HG03039 (cell line): ENCODE results near the gene CHD9.
"Not testable (repeated sequence)": the region's sequence is repeated elsewhere in the genome, so short reads cannot be mapped to it uniquely, and the experiment has no call there.

Source experiments
- ATAC-seq: cut with Tn5 transposase; IDR thresholded peaks from one replicate; pipeline ENCODE4 v1.9.1; 2021; ENCODE audit warnings: mild to moderate bottlenecking, moderate library complexity; ENCODE audit not compliant: unreplicated experiment

The CHD9 gene

GRCh38 chr16:53069772-53070171 lies 15.0 kb downstream of the CHD9 start:
- ATAC-seq: no peak

DNA sequence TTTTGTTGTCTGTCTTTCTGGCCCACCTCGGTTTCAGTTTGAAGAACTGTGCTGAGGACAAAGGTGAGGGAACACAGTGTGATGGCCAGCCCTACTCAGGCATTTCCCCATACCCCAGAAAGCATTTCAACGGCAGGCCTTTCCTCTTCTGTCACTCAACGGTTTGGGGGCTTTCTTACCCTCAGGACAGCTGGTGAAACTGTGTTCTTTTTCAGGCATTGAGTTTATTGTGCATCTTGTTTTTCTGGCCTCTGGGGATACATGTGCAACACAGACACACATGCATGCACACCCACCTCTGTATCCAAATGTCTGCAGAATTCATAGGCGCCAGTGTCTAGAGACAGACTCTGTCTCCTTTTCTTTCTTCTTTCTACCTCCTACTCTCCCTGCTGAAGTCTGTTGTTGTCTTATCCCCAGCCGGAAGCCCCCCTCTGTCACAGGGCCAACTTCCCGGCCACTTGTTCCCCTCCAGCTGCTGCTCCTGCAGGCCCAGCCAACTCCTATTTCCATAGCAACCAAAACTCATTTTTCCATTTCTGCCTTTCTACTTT lies 17.0 kb downstream of the CHD9 start:
- peak; percentile 58 for ATAC-seq

GRCh38 chr16:53073022-53073421 lies 18.2 kb downstream of the CHD9 start:
- ATAC-seq: no peak

DNA sequence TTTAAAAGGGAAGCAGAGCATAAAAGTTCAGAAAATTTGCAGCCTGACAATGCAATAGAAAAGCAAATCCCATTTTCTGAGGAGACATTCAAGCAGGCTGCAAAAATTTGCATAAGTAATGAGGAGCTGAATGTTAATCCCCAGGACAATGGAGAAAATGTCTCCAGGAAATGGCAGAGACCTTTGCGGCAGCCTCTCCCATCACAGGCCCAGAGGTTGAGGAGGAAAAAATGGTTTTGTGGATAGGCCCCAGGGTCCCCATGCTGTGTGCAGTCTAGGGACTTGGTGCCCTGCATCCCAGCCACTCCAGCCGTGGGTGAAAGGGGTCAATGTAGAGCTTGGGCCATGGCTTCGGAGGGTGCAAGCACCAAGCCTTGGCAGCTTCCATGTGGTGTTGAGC lies 19.5 kb downstream of the CHD9 start:
- ATAC-seq: not testable (repeated sequence)

DNA sequence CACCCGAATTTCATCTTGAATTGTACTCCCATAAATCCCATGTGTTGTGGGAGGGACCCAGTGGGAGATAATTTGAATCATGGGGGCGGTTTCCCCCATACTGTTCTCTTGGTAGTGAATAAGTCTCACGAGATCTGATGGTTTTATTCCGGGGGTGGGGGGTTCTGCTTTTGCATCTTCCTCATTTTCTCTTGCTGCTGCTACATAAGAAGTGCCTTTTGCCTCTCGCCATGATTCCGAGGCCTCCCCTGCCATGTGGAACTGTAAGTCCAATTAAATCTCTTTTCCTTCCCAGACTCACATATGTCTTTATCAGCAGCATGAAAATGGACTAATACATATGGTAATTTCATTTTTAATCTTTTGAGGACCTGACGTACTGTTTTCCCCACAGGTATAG lies 20.7 kb downstream of the CHD9 start:
- not testable (repeated sequence) for ATAC-seq

- no peak for ATAC-seq
These were observed 23.5 kb downstream of the CHD9 start for GRCh38 chr16:53078247-53078646.

DNA sequence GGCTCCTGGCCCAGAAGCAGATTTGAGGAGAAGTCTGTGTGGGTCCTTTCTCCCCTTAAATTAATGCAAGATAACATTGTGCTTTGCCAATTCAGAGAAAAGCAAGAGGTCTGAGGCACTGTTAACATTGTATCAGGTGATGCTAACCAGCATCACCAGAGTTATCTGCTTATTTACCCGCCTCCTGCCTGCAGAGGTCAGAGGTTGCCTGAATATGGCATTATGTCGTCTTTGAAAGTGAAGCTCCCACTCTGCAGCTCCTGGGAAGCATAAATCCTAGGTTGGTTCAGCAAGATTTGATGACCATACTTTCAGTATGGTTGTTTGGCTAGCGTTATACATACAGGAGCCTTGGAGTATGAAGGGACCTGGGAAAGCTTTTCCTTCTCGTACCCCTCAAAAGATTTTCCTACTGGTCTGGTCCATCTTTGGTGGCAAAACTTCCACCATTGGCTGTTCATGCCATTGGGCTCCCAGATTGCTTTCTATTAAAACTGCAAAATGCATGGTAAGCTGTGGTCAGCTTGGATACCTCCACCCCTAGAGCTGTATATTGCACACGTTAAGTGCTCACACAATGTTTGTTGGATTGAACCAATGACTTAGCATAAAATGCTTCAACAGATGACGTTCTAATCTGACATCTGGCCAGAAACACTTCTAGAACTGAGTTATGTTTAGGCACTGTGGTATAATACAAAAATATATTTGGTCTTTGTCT lies 24.1 kb downstream of the CHD9 start:
- ATAC-seq: no peak

- no peak for ATAC-seq
These were observed 25.7 kb downstream of the CHD9 start for GRCh38 chr16:53080345-53081031.

- no peak for ATAC-seq
These were observed 26.2 kb downstream of the CHD9 start for GRCh38 chr16:53081032-53081424.

GRCh38 chr16:53081686-53082407 lies 27.1 kb downstream of the CHD9 start:
- ATAC-seq: no peak

GRCh38 chr16:53082509-53082908 lies 27.7 kb downstream of the CHD9 start:
- no peak for ATAC-seq

DNA sequence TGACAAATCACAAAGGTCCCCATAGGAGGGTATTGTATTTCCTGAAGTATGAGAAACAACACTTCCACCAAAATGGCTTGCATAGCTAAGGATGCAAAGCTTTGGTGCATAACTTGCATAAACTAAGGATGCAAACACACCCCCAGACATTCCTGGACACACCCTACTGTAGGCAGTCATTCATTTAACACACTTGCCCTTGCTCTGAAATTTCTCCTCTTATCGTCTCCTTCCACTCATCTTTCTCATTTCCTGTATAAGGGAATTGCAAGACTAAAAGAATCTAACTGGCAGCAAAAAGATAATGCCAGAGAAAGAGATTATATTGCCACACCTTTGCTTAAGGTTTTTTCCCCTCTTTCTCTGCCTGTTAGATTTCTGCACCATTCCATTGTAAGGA lies 28.3 kb downstream of the CHD9 start:
- no peak for ATAC-seq

DNA sequence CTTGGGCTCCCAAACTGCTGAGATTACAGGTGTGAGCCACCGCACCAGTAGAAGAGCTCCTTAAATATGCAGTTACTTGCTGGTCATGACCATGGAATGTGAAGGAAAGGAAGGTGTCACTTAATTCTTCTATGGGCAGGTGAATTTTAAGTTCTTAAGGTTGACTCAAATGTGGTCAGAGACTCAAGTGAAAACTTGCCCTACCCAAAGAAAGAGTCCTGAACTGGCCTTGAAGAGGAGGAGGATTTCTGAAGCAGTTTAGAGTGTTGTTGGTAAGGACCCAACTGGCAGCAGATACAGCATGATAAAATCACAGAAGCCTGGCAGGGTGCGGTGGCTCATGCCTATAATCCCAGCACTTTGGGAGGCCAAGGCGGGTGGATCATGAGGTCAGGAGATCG lies 29.4 kb downstream of the CHD9 start:
- no peak for ATAC-seq

- no peak for ATAC-seq
These were observed 30.0 kb downstream of the CHD9 start for GRCh38 chr16:53084746-53085334.

DNA sequence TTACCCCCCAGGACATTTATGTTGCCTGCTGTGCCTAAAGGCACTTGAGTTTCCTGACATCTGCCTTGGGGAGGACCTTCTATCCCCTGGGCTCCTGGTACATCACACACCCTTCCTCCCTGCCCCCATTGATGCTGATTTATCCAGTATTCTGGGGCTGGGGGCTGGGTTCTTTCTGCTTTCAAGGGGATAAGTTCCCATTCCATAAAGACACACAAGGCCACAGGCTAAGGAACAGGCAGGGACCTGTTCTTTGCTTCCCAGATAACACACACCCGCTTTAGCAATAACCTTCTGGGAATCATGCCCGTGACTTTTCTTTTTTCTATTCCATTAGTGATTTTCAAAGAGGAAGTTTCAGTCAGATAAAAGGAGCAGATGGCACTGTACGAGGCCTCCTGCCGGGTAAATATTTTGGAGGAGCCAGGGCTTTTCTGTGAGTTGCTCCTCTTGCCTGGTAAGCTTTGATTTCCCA lies 30.6 kb downstream of the CHD9 start:
- no peak for ATAC-seq

- ATAC-seq: no peak
These were observed 31.2 kb downstream of the CHD9 start for GRCh38 chr16:53085931-53086421.

DNA sequence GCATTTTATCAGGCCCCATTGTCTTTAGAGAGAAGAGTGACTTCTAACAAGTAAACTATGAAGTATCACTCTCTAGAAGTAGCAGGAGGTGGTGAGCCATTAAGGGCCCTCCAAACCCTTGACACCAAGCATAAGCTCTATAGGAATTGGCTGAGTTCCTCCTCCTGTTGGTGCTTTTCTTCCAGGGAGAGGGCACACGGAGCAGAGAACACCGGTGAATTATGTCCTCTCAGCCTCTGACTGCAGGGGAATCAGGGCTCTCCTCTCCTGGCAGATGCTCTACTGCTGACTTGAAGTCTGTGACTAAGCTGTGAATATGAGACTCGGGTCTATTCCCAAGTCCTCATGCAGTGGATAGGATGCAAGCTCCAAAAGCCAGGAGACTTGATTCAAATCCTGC lies 32.3 kb downstream of the CHD9 start:
- no peak for ATAC-seq

GRCh38 chr16:53089434-53090285 lies 34.9 kb downstream of the CHD9 start:
- no peak for ATAC-seq

DNA sequence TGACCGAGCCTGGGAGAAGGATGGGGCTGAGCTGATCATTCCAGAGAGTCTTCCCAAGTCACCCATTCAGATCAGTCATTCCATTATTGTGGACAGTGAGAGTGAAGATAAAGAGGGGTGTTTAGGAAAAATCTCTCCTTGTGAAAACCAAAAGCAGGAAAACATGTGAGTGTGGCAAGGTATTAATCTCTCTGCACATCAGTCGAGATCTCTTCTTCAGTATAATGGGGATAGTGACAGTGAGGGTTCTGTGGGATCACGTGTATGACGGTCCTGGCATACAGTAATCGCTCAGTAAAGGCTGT lies 35.4 kb downstream of the CHD9 start:
- ATAC-seq: no peak
